Thoracic aorta (tissue), 2 donors: Measurements from ENCODE around the gene BCAS3. TPM values are rescaled to one million over a fixed set of nuclear protein-coding genes. Genes with fewer than 3 reads are reported as not detected.

ENCODE experiments used
- ATAC-seq: fragments of 150-250 bp; one replicate; pipeline ENCODE4 v1.8.0; 2017; ENCODE audit warnings: low read depth; ENCODE audit not compliant: insufficient number of reproducible peaks, low FRiP score
- DNase-seq: peaks from one replicate; pipeline ENCODE4 v3.0.0-alpha.2; 2020; ENCODE audit warnings: low spot score
- H3K27ac ChIP-seq, 2 donors: fragments of 200-600 bp; sonication (generic); 1 replicate in 1 of 2; 2 replicates in 1 of 2; pipeline ENCODE4 v1.5.1; 2016; ENCODE audit warnings: mild to moderate bottlenecking in 2 of 2, moderate library complexity in 2 of 2
- H3K27me3 ChIP-seq: fragments of 200-600 bp; sonication (generic); replicated peaks from 2 replicates; pipeline ENCODE4 v1.6.0; 2016; ENCODE audit warnings: mild to moderate bottlenecking; ENCODE audit not compliant: insufficient read depth
- H3K36me3 ChIP-seq: fragments of 200-600 bp; sonication (generic); one replicate; pipeline ENCODE4 v1.5.1; 2016
- H3K4me1 ChIP-seq, 2 donors: fragments of 200-600 bp; sonication (generic); 1 replicate in 1 of 2; 2 replicates in 1 of 2; pipeline versions ENCODE4 v1.5.1 to v1.6.0; 2016; ENCODE audit warnings: low read depth in 2 of 2, mild to moderate bottlenecking in 1 of 2; ENCODE audit not compliant: control insufficient read depth in 1 of 2
- H3K4me3 ChIP-seq: fragments of 200-600 bp; sonication (generic); 2 replicates; pipeline ENCODE4 v1.5.1; 2016; ENCODE audit warnings: mild to moderate bottlenecking
- H3K9me3 ChIP-seq: fragments of 200-600 bp; sonication (generic); 2 replicates; pipeline ENCODE4 v1.5.1; 2016
- total RNA-seq, 2 donors: library from RNA; depleted of rRNA; stranded (reverse); fragments of >200 nt; gene quantifications; one replicate each; pipeline versions ENCODE4 v1.1.0 to v1.2.3, GENCODE V29; 2016
- TF ChIP-seq, protein P1 (sequence below): fragments of 200-600 bp; sonication (generic); IDR thresholded peaks from one replicate; pipeline ENCODE4 v1.5.1; 2019; ENCODE audit warnings: antibody characterized with exemption

Gene BCAS3
- total RNA-seq, 2 donors from 2014 or later = 35.1 to 69.3 TPM

DNA sequence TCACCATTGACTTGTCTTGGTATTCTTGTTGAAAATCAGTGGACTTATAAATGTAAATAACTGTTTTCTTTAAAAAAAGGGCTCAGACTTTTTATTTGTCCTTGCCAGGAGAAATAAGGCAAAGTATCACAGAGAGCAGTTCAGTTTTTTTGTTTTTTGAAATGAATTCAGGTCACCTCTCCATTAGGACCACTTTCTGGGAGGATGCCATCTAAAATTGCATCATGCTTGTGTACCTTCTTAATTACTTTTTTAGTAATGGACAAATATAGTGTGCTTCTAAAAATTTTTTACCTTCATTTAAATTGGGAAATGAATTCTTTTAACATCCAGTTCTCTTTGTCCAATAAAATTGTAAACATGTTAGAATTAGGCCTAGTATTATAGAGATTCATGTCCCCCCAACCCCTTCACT lies 210.0 kb downstream of the BCAS3 start:
- Histone ChIP-seq H3K9me3 (no peaks in the 10 kb centered on the region), H3K4me3 (no peak overlapping the region), H3K36me3 (no peaks in the 10 kb centered on the region), H3K4me1 (peaks cover 14 to 26% of the 10 kb centered on the region in 2 donors), H3K27ac (no peak overlapping the region), H3K27me3 (no peaks in the 10 kb centered on the region)
- TF ChIP-seq, protein P1, sequence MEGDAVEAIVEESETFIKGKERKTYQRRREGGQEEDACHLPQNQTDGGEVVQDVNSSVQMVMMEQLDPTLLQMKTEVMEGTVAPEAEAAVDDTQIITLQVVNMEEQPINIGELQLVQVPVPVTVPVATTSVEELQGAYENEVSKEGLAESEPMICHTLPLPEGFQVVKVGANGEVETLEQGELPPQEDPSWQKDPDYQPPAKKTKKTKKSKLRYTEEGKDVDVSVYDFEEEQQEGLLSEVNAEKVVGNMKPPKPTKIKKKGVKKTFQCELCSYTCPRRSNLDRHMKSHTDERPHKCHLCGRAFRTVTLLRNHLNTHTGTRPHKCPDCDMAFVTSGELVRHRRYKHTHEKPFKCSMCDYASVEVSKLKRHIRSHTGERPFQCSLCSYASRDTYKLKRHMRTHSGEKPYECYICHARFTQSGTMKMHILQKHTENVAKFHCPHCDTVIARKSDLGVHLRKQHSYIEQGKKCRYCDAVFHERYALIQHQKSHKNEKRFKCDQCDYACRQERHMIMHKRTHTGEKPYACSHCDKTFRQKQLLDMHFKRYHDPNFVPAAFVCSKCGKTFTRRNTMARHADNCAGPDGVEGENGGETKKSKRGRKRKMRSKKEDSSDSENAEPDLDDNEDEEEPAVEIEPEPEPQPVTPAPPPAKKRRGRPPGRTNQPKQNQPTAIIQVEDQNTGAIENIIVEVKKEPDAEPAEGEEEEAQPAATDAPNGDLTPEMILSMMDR = no peak
- DNase-seq = no peak
- no peak for ATAC-seq

GRCh38 chr17:60888812-60889709 lies 211.4 kb downstream of the BCAS3 start:
- Histone ChIP-seq H3K27ac (peak overlapping the region; percentile 26 to 48), H3K27me3 (no peaks in the 10 kb centered on the region), H3K4me3 (no peak overlapping the region), H3K4me1 (peaks cover 14 to 26% of the 10 kb centered on the region in 2 donors), H3K36me3 (no peaks in the 10 kb centered on the region), H3K9me3 (no peaks in the 10 kb centered on the region)
- no peak for DNase-seq
- no peak for ATAC-seq
- TF ChIP-seq, protein P1 = no peak

DNA sequence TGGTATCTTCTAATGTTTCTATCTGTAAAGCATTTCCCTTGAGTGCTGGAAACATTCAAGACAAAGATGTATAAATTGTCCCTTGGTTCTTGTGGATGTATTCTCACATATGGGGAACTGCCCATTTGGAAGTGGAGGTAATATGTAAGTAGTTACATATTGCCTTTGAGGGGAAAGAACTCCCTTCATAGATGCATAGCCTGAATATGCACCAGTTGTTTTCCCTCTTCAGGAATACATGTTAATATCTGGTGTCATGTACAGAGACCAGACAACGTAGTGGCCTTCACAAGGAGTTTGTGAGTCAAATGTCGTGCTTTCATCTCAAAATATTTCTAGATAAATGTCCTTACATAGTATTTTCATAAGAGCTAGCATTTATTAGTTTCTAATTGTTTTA lies 213.5 kb downstream of the BCAS3 start:
- Histone ChIP-seq H3K36me3 (no peaks in the 10 kb centered on the region), H3K4me1 (peaks cover 14 to 26% of the 10 kb centered on the region in 2 donors), H3K27me3 (no peaks in the 10 kb centered on the region), H3K9me3 (no peaks in the 10 kb centered on the region), H3K27ac (peak overlapping the region in 1 of 2 donors; percentile 2), H3K4me3 (no peak overlapping the region)
- no peak for ATAC-seq
- TF ChIP-seq, protein P1 = no peak
- DNase-seq = no peak

GRCh38 chr17:60893475-60893874 lies 215.8 kb downstream of the BCAS3 start:
- TF ChIP-seq, protein P1 = no peak
- H3K4me3 ChIP-seq = no peak overlapping the region
- H3K27ac ChIP-seq = no peak overlapping the region
- H3K9me3 ChIP-seq = peaks cover 7% of the 10 kb centered on the region
- no peak for ATAC-seq
- H3K4me1 ChIP-seq = peaks cover 13 to 26% of the 10 kb centered on the region in 2 donors
- no peak for DNase-seq
- no peaks in the 10 kb centered on the region for H3K36me3 ChIP-seq
- no peaks in the 10 kb centered on the region for H3K27me3 ChIP-seq

DNA sequence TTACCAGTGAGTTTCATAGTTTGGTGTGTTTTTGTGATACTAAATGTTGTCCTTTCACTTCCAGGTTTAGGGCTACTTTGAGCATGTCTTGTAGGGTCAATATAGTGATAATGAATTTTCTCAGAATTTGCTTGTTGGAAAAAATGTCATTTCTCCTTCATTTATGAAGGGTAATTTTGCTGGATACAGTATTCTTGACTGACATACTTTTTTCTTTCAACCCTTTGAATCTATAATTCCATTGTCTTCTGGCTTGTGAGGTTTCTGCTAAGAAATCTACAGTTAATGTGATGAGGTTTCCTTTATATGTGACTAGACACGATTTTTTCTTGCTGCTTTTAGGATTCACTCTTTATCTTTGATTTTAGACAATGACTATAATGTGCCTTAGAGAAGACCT lies 219.3 kb downstream of the BCAS3 start:
- H3K27me3 ChIP-seq = no peaks in the 10 kb centered on the region
- H3K4me3 ChIP-seq = no peak overlapping the region
- TF ChIP-seq, protein P1 = no peak
- no peaks in the 10 kb centered on the region for H3K36me3 ChIP-seq
- peaks cover 0 to 15% of the 10 kb centered on the region in 2 donors for H3K4me1 ChIP-seq
- DNase-seq = no peak
- peaks cover 7% of the 10 kb centered on the region for H3K9me3 ChIP-seq
- no peak for ATAC-seq
- H3K27ac ChIP-seq = no peak overlapping the region
